ENCODE results near the gene KLK2. TPM values are rescaled to one million over a fixed set of nuclear protein-coding genes. Genes with fewer than 3 reads are reported as not detected.

The KLK2 gene
- total and polyA plus RNA-seq, 2 of the 13 experiments (the other 11 are each of a cell fraction or from before 2014, with no cell fraction given) = 0.11 TPM; not detected in 1

DNA sequence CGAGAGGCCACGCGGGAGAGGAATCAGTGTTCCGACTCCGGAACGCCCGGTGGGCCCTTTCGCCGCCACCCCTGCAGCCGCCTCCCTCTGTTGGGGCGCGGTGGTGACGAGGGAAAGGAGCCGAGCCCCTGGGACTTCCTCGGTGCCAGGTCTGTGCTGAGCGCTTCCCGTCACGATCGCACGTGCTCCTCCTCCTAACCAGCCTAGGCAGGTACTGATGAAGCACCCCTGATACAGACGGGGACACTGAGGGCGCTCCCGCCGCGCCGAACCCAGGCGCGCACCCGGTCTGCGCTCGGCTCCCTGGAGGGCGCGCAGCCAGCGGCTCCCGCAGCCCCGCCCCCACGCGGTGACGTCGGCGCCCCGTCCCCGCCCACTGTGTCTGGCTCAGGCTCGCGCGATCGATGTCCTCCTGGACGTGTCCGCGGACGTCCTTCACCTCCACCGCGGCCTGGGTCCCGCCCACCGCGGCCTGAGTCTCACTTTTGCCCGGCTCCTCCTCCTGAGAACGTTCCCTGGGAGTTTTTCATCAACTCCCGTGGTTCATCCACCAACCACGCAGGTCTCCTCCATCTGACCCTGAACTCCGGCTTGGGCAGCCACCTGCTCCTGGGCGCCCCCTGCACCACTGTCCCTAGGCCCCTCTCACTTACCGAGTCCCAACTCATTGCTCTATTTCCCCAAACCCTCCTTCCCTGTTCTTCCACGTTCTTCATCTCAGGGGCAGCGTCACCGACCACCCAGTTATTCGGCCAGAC, 37.3 kb upstream of the KLK2 start (continued):
- TF ChIP-seq, protein P1, sequence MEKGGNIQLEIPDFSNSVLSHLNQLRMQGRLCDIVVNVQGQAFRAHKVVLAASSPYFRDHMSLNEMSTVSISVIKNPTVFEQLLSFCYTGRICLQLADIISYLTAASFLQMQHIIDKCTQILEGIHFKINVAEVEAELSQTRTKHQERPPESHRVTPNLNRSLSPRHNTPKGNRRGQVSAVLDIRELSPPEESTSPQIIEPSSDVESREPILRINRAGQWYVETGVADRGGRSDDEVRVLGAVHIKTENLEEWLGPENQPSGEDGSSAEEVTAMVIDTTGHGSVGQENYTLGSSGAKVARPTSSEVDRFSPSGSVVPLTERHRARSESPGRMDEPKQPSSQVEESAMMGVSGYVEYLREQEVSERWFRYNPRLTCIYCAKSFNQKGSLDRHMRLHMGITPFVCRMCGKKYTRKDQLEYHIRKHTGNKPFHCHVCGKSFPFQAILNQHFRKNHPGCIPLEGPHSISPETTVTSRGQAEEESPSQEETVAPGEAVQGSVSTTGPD (CRISPR knock-in tag; IDR thresholded peaks at IDR 0.05) = no peak
- peak; percentile 56; the same call in 1 of the 2 replicates for TF ChIP-seq ZBTB7A (CRISPR knock-in tag; IDR thresholded peaks at IDR 0.05)
- TF ChIP-seq PHF8 (CRISPR knock-in tag; IDR thresholded peaks at IDR 0.05) = peak; percentile 53
- TF ChIP-seq ISL2 (CRISPR knock-in tag; IDR thresholded peaks at IDR 0.05) = no peak
- TF ChIP-seq ZNF333 (CRISPR knock-in tag; IDR thresholded peaks at IDR 0.05; ENCODE audit: borderline replicate concordance) = no peak
- TF ChIP-seq ZFYVE20 (CRISPR knock-in tag; IDR thresholded peaks at IDR 0.05; ENCODE audit: borderline replicate concordance, low read depth) = no peak
- 0 out of 2 replicates have a peak, but pooled peaks have one; percentile 47 for TF ChIP-seq CHD2 (IDR thresholded peaks at IDR 0.05; ENCODE audit: low read depth, low read length)
- TF ChIP-seq, protein P2, sequence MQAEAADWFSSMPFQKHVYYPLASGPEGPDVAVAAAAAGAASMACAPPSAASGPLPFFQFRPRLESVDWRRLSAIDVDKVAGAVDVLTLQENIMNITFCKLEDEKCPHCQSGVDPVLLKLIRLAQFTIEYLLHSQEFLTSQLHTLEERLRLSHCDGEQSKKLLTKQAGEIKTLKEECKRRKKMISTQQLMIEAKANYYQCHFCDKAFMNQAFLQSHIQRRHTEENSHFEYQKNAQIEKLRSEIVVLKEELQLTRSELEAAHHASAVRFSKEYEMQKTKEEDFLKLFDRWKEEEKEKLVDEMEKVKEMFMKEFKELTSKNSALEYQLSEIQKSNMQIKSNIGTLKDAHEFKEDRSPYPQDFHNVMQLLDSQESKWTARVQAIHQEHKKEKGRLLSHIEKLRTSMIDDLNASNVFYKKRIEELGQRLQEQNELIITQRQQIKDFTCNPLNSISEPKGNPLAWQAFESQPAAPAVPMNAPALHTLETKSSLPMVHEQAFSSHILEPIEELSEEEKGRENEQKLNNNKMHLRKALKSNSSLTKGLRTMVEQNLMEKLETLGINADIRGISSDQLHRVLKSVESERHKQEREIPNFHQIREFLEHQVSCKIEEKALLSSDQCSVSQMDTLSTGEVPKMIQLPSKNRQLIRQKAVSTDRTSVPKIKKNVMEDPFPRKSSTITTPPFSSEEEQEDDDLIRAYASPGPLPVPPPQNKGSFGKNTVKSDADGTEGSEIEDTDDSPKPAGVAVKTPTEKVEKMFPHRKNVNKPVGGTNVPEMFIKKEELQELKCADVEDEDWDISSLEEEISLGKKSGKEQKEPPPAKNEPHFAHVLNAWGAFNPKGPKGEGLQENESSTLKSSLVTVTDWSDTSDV (CRISPR knock-in tag; IDR thresholded peaks at IDR 0.05) = 0 out of 2 replicates have a peak, but pooled peaks have one; percentile 37
- TF ChIP-seq HOXA3 (CRISPR knock-in tag; IDR thresholded peaks at IDR 0.05) = peak; percentile 83
- TF ChIP-seq, protein P3, sequence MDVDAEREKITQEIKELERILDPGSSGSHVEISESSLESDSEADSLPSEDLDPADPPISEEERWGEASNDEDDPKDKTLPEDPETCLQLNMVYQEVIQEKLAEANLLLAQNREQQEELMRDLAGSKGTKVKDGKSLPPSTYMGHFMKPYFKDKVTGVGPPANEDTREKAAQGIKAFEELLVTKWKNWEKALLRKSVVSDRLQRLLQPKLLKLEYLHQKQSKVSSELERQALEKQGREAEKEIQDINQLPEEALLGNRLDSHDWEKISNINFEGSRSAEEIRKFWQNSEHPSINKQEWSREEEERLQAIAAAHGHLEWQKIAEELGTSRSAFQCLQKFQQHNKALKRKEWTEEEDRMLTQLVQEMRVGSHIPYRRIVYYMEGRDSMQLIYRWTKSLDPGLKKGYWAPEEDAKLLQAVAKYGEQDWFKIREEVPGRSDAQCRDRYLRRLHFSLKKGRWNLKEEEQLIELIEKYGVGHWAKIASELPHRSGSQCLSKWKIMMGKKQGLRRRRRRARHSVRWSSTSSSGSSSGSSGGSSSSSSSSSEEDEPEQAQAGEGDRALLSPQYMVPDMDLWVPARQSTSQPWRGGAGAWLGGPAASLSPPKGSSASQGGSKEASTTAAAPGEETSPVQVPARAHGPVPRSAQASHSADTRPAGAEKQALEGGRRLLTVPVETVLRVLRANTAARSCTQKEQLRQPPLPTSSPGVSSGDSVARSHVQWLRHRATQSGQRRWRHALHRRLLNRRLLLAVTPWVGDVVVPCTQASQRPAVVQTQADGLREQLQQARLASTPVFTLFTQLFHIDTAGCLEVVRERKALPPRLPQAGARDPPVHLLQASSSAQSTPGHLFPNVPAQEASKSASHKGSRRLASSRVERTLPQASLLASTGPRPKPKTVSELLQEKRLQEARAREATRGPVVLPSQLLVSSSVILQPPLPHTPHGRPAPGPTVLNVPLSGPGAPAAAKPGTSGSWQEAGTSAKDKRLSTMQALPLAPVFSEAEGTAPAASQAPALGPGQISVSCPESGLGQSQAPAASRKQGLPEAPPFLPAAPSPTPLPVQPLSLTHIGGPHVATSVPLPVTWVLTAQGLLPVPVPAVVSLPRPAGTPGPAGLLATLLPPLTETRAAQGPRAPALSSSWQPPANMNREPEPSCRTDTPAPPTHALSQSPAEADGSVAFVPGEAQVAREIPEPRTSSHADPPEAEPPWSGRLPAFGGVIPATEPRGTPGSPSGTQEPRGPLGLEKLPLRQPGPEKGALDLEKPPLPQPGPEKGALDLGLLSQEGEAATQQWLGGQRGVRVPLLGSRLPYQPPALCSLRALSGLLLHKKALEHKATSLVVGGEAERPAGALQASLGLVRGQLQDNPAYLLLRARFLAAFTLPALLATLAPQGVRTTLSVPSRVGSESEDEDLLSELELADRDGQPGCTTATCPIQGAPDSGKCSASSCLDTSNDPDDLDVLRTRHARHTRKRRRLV (CRISPR knock-in tag; IDR thresholded peaks at IDR 0.05) = no peak
- TF ChIP-seq, protein P4, sequence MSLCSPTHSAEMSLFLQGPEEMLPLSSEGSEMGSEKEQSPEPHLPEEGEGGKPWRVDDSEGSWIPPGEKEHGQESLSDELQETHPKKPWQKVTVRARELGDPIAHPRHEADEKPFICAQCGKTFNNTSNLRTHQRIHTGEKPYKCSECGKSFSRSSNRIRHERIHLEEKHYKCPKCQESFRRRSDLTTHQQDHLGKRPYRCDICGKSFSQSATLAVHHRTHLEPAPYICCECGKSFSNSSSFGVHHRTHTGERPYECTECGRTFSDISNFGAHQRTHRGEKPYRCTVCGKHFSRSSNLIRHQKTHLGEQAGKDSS (CRISPR knock-in tag; IDR thresholded peaks at IDR 0.05; ENCODE audit: borderline replicate concordance, low read depth) = no peak

Measured in HepG2 (cell line).